ENCODE data around the gene TRA2A. TPM values are rescaled to one million over a fixed set of nuclear protein-coding genes. Genes with fewer than 3 reads are reported as not detected.

Gene TRA2A
- total and polyA plus RNA-seq, 2 of the 13 experiments (the other 11 are each of a cell fraction or from before 2014, with no cell fraction given) = 39.1 to 41.6 TPM

DNA sequence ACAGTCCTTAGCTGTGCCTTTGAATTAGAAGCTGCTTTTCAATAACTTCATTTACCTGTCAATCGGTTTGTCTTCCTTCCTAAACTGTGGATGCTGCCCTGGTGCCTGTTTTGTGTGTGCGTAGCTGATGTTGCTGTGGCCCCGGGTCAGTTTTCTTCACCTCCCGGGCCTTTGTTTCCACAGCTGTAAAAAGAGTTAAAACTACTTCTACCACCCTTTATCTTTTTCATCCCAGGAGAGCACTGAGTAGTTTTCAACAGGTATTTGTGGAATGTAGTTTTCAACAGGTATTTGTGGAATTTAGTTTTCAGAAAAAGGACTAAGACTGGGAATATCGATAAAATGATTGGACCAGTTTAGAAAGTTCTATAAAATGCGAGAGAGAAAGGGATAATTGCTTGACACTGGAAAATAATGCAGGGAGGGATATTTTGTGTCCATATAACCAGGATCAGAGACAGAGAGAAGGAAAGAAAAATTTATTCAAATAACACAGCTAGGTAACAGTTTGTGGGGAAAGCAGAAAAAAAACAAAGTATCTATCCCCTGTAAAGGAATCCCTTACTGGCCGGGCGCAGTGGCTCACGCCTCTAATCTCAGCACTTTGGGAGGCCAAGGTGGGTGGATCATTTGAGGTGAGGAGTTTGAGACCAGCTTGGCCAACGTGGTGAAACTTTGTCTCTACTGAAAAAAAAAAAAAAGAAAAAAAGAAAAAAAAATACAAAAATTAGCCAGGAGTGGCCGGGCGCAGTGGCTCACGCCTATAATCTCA lies 45.6 kb downstream of the TRA2A start (continued):
- no peak for TF ChIP-seq ZBTB44 (CRISPR knock-in tag; IDR thresholded peaks at IDR 0.05)
- no peak for TF ChIP-seq DMAP1 (CRISPR knock-in tag; IDR thresholded peaks at IDR 0.05)
- TF ChIP-seq NFAT5 (CRISPR knock-in tag; IDR thresholded peaks at IDR 0.05) = no peak

- H3K27ac ChIP-seq (ENCODE audit: extremely low read length, insufficient read depth, low read length) = no peak overlapping the region
- no peak overlapping the region for H2AFZ ChIP-seq (ENCODE audit: low read length)
- intact Hi-C loops (cut with micrococcal nuclease; ENCODE audit: unreplicated experiment) (no loop called here), in situ Hi-C loops (cut with HindIII; ENCODE audit: extremely low pct_ligation_motif_present, low pct_unique_long_range_greater_than_20kb) (no loop called here)
- 90% methylated on average over 4 of the region's 4 CpGs for WGBS (ENCODE audit: low lambda C conversion rate)
- FAIRE-seq (no peak), DNase-seq (ENCODE audit: low spot score) (no peak), ATAC-seq (no peak)
- no peak overlapping the region for H3K4me2 ChIP-seq (ENCODE audit: low read depth, low read length)
- BruUV-seq (replicated peaks) = no TSS peak
- CTCF ChIA-PET (ENCODE audit: low intra/inter-chr PET ratio, low total read pairs) = no interaction called here
- H3K79me2 ChIP-seq (ENCODE audit: insufficient read depth, low read length) = peaks cover 3% of the 10 kb centered on the region
- POLR2A ChIA-PET = no interaction called here
- H3K9me3 ChIP-seq (ENCODE audit: low read length) = no peaks in the 10 kb centered on the region
- H3K4me1 ChIP-seq (ENCODE audit: insufficient read depth, low read length) = peaks cover 12% of the 10 kb centered on the region; the same call in 1 of the 2 replicates
- H3K27me3 ChIP-seq (ENCODE audit: control insufficient read depth in 1 of 2, insufficient read depth in 2 of 2, low read length in 2 of 2) = no peaks in the 10 kb centered on the region
- H3K36me3 ChIP-seq (replicated peaks in 1 of 2; ENCODE audit: control insufficient read depth in 1 of 2, insufficient read depth in 2 of 2, low read length in 2 of 2) = no peaks in the 10 kb centered on the region
- TF ChIP-seq MAFK (conservative IDR thresholded peaks at IDR 0.05 in 1 of 2, IDR thresholded peaks at IDR 0.05 in 1 of 2; ENCODE audit: low read length in 2 of 2) (peak; percentile 63 to 71), MAFF (IDR thresholded peaks at IDR 0.05; ENCODE audit: low read depth, low read length) (peak; percentile 58), ZFP36 (IDR thresholded peaks at IDR 0.05; ENCODE audit: borderline replicate concordance, low read depth, low read length, partially characterized antibody) (no peak)
- no peaks in the 10 kb centered on the region for H4K20me1 ChIP-seq (ENCODE audit: insufficient read depth, low read length)
- no peak overlapping the region for H3K9ac ChIP-seq (ENCODE audit: insufficient read depth, low read depth, low read length)
- no peak overlapping the region for H3K4me3 ChIP-seq (replicated peaks in 1 of 3; ENCODE audit: insufficient read depth in 1 of 3, low read depth in 2 of 3, low read length in 3 of 3)
These were observed 49.1 kb downstream of the TRA2A start for GRCh38 chr7:23482686-23483085.

Data from HepG2 (cell line).